HG02763 (cell line): ENCODE measurements around the gene ATXN7L3B.

Experiments used
- ATAC-seq: cut with Tn5 transposase; IDR thresholded peaks from one replicate; pipeline ENCODE4 v1.9.1; 2021; ENCODE audit warnings: mild to moderate bottlenecking, moderate library complexity; ENCODE audit not compliant: unreplicated experiment

Gene ATXN7L3B

DNA sequence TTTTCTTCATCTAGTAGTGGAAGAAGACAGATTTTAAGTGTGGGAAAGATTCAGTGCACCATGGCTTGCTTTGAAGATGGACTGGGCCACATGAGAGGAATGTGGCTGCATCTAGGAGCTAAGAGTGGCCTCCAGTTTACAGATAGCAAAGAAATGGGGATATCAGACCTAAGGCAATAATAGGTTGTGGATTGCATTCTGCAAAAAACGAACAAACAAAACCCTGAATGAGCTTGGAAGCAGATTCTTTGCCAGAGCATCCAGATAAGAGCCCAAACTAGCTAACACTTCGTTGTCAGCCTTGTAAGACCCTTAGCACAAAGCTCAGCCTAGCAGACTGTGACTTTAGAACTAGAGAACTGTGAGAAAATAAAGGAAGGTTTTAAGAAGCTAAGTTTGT lies 9.6 kb downstream of the ATXN7L3B start:
- ATAC-seq, result no peak

DNA sequence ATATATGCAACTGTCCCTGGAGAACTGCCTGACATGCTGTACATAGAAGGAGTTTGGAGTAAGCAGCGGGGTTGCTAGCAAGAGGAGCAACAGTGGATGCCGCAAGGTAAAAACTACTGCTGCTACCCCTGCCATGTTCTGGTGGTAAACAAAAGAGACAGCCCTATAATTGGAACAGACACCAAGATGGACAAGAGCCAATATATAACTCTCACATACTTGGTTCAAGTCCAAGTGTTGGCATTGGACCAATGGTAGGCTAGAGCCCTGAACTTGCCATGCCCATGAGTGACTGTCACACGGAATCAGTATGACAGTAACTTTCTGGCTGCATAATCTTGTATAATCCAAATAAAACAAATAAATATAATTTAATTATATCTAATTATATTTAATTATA lies 13.7 kb downstream of the ATXN7L3B start:
- ATAC-seq, result no peak

DNA sequence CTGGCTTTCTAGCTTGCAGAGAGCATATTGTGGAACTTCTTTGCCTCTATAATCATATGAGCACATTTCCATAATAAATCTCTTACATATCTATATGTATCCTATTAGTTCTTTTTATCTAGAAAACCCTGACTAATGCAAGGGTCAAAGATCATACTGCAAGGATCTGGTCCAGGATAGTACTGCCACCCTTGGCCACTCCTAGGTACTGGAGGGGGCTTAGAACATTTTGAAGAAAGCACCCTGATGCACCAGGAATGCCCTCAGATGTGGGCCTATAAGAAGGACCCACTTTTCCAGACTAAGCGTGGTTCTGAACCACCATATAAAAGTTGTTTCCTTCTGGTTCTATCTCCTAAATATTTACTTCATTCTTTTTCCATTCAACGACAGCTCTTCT lies 14.6 kb downstream of the ATXN7L3B start:
- no peak for ATAC-seq

DNA sequence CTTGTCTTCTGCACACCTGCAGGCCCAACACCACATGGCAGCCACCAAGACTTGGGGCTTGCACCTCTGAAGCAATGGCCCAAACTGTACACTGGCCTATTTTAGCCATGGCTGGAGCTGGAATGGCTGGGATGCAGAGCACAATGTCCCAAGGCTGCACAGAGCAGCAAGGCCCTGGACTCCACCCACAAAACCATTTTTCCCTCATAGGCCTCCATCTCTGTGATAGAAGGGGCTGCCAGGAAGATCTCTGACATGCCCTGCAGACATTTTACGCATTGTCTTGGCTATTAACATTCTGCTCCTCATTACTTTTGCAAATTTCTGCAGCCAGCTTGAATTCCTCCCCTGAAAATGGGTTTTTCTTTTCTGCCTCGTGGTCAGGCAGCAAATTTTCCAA lies 22.1 kb downstream of the ATXN7L3B start:
- ATAC-seq, result no peak

DNA sequence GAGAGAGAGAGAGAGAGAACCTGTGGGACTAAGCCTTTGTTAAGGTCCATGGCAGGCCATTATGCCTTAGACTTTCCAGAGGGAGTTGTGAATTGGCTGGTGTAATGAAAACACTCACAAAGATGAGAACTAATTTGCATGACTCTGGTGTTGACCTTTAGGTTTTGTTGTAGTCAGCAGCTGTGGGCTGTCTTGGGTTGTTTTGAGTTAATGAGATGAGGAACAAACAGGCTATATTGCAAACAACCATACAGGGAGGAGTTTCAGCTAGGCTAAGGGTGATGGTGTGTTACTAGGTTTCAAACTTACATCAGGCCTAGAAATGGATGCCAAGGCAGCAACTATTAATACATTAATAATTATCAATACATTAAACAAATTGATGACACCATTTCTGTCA lies 26.3 kb downstream of the ATXN7L3B start:
- ATAC-seq, result no peak

DNA sequence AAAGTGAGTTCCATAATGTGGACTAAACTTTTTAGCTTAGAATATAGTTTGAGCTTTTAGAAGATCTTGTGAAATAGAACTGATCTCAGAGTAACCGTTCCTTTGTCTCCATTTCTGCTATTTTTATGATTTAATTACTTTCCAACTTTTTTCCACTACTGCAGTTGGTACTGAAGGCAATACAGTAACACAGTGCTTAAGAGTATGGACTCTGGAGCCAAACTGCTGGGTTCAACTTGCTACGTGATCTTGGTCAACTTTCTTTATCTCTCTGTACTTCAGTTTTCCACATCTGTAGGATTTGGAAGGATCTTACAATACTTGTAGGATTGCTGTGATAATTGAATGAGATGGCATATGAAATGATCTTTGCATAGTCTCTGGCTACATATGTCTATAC lies 40.9 kb downstream of the ATXN7L3B start:
- ATAC-seq, result no peak

DNA sequence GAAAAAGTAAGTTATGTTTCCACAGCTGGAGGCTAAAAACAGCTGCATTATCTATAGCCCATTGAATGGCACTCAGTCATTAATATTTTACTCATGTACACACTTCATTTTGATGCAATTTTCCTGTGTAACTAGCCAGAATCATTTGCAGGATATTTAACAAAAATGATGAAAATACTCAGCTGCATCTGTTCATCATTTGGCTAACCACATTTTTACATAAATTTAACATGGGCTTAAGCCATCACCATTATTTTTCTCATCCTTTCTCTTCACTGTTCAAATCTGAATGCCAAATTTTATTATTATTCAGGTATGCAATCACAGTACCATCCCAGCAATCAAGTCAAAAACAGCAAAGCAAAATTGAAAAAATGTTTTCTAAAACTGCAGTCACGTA lies 41.8 kb downstream of the ATXN7L3B start:
- no peak for ATAC-seq

DNA sequence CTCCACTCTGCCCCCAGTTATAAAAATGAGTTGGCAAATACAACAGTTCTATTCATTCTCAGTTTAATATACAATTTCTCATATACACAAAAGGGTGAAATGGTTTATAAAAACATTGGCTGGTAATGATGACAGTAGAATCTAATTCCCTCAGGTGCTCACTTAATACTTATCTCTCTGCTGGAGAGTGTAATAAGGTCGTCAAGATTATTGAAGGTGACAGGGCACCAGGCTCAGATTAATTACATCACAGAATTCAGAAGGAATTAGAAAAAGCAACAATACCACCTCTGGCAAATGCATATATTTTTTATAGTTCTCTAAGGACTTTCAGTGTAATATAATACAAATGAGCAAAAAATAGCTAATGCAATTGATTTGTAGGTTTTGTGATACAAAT lies 42.3 kb downstream of the ATXN7L3B start:
- no peak for ATAC-seq

DNA sequence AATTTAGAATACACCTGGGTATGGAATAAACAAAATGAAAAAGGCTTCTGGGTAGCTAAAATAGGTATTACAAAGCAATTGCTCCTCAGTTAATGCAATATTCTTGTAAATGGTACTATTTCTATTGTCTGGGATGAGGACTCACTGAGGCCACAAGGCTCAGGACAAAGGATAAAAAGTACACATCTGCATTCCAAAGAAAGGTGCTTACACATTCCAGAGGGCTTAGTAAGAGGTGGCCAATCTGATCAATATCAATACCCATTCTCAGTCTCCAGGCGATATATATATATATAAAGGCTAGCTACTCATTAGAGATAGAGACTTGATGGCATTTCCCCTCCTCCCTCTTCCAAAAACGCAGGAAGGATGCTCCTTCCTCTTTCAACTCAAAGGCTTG lies 43.8 kb downstream of the ATXN7L3B start:
- no peak for ATAC-seq

DNA sequence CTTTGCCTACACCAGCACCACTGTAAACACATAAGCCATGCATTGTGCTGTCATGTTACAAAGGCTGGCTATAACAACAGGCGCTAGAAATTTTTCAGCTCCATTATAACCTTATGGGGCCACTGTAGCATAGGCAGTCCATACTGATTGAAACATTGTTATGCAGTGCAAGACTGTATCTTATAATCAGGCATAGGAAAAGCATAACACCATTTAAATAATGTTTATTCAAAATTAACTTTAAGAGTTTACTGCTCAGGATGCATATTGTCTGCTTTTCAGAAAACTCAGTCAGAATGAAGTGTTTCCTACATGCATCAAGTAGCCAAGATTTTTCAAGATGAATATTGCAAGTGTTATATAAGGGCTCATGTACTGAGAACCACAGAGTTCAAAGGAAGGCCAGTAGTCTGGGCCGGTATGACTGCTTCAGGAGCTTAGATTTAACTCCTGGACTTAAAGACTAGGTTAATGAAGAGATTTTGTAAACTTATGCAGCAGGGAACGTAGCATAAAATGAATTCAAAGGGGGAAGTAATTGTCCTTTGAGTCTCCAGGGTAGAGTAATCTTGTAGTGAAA lies 46.9 kb downstream of the ATXN7L3B start:
- no peak for ATAC-seq

DNA sequence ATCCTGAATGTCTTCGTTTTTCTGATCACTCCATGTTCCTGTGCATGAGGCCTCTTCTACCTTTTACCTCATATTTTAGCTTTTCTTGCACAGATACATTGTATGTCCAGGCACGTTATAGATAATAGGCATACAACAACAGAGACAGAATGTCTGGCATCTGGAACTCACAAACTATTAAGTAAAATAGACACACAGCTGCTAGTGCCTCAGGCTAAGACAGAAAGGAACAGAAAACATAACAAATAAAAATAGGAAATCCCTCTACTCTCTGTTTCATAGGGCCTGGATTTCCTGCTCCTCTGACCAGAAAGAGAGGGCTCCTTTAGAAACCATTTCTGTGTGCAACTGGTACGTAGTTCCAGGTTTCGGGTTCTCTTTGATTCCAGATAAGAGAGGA lies 48.6 kb downstream of the ATXN7L3B start:
- ATAC-seq, result no peak
